Bronchial epithelial cell (primary cell): Measurements from ENCODE around the gene CABP4. TPM values are rescaled to one million over a fixed set of nuclear protein-coding genes. Genes with fewer than 3 reads are reported as not detected.
A peak's percentile ranks its signal among the peaks of the same experiment; 100 is the strongest.

Experiments
- DNase-seq: peaks from one replicate; pipeline ENCODE4 v3.0.0-alpha.2; 2010; ENCODE audit warnings: low read depth
- FAIRE-seq: peaks from 2 replicates; lab custom pipeline; 2011; peaks lifted over from hg19 to GRCh38; lab: Jason Lieb, UNC
- H3K27me3 ChIP-seq: 2 replicates; pipeline ENCODE4 v1.5.1; 2011; ENCODE audit warnings: low read length; ENCODE audit not compliant: control insufficient read depth, insufficient read depth
- H3K36me3 ChIP-seq: 2 replicates; pipeline ENCODE4 v1.5.1; 2011; ENCODE audit warnings: low read length; ENCODE audit not compliant: control insufficient read depth, insufficient read depth
- H3K4me3 ChIP-seq: 2 replicates; pipeline ENCODE4 v1.5.1; 2011; ENCODE audit warnings: mild to moderate bottlenecking, low read depth, low read length, control low read depth
- total RNA-seq: library from RNA; depleted of rRNA; stranded (reverse); fragments of >200 nt; gene quantifications from 2 replicates; pipeline ENCODE4 v1.2.1, GENCODE V29; 2014
- TF ChIP-seq, protein P1 (sequence below): IDR thresholded peaks from 2 replicates; pipeline ENCODE4 v1.5.1; 2011; ENCODE audit warnings: mild to moderate bottlenecking, moderate library complexity, low read length, control low read depth, inconsistent platforms; ENCODE audit not compliant: insufficient read depth, severe bottlenecking

CABP4 gene
- total RNA-seq, 1 donor from 2014 or later, result not detected

GRCh38 chr11:67417425-67417824 is 37.7 kb upstream of the CABP4 start:
- Histone ChIP-seq H3K27me3 (no peaks in the 10 kb centered on the region), H3K4me3 (no peak overlapping the region), H3K36me3 (no peaks in the 10 kb centered on the region)
- FAIRE-seq (no peak), DNase-seq (no peak)
- TF ChIP-seq, protein P1, sequence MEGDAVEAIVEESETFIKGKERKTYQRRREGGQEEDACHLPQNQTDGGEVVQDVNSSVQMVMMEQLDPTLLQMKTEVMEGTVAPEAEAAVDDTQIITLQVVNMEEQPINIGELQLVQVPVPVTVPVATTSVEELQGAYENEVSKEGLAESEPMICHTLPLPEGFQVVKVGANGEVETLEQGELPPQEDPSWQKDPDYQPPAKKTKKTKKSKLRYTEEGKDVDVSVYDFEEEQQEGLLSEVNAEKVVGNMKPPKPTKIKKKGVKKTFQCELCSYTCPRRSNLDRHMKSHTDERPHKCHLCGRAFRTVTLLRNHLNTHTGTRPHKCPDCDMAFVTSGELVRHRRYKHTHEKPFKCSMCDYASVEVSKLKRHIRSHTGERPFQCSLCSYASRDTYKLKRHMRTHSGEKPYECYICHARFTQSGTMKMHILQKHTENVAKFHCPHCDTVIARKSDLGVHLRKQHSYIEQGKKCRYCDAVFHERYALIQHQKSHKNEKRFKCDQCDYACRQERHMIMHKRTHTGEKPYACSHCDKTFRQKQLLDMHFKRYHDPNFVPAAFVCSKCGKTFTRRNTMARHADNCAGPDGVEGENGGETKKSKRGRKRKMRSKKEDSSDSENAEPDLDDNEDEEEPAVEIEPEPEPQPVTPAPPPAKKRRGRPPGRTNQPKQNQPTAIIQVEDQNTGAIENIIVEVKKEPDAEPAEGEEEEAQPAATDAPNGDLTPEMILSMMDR, result no peak

GRCh38 chr11:67418476-67419281 is 36.5 kb upstream of the CABP4 start:
- Histone ChIP-seq H3K4me3 (no peak overlapping the region), H3K27me3 (no peaks in the 10 kb centered on the region), H3K36me3 (no peaks in the 10 kb centered on the region)
- DNase-seq, result no peak
- no peak for FAIRE-seq
- TF ChIP-seq, protein P1, result no peak

DNA sequence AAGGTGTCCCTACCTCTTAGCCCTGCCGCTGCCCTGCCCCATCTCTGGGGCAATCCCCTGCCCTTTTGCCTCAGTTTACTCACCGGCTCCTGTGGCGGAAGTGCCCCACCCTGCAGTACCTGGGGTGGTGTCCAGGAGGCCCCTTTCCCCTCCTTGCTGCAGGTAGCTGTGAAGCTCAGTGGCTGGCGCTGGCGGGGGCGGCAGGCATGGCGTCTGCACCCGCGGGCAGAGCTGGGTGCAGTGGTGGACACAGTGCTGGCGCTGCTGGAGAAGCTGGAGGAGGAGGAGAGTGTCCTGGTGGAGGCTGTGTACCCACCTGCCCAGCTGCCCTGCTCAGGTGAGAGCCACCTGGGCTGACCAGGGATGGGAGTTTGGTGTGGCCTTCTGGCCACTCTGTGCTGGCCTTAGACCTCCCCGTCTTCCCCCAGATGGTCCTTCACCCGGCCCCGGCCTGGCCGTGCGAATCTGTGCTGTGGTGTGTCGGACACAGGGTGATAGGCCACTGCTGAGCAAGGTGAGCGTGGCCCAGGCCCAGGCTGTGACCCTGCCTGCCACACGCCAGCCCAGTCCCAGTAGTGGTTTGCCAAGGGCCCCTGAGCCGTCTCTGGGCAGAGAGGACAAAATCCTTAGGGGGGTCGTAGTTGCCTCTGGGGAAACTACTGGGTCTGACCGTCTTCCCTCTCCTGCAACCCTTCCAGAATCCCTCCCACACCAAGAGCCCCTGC is 35.7 kb upstream of the CABP4 start:
- TF ChIP-seq, protein P1, result no peak
- H3K27me3 ChIP-seq, result no peaks in the 10 kb centered on the region
- no peak for FAIRE-seq

GRCh38 chr11:67420147-67420645 is 35.0 kb upstream of the CABP4 start:
- TF ChIP-seq, protein P1, result no peak
- Histone ChIP-seq H3K27me3 (no peaks in the 10 kb centered on the region), H3K4me3 (peak overlapping the region; percentile 40), H3K36me3 (no peaks in the 10 kb centered on the region)
- no peak for FAIRE-seq
- DNase-seq, result no peak

More for the DNA sequence above, 35.7 kb upstream of the CABP4 start:
- no peak for DNase-seq
- Histone ChIP-seq H3K4me3 (no peak overlapping the region), H3K36me3 (no peaks in the 10 kb centered on the region)

- DNase-seq, result peak; percentile 72
- FAIRE-seq, result no peak
- no peaks in the 10 kb centered on the region for H3K36me3 ChIP-seq
- no peaks in the 10 kb centered on the region for H3K27me3 ChIP-seq
- peak overlapping the region; percentile 40 for H3K4me3 ChIP-seq
- TF ChIP-seq, protein P1, result no peak
These were observed 34.3 kb upstream of the CABP4 start for GRCh38 chr11:67420646-67421429.
